GM12874 (cell line): ENCODE data around the gene HOXB6.

ENCODE experiments used
- TF ChIP-seq, protein P1 (sequence below): IDR thresholded peaks from 2 replicates; pipeline ENCODE4 v1.5.1; 2011; ENCODE audit warnings: low read depth, mild to moderate bottlenecking, control low read depth, low read length, moderate library complexity; ENCODE audit not compliant: insufficient read depth

Gene HOXB6

DNA sequence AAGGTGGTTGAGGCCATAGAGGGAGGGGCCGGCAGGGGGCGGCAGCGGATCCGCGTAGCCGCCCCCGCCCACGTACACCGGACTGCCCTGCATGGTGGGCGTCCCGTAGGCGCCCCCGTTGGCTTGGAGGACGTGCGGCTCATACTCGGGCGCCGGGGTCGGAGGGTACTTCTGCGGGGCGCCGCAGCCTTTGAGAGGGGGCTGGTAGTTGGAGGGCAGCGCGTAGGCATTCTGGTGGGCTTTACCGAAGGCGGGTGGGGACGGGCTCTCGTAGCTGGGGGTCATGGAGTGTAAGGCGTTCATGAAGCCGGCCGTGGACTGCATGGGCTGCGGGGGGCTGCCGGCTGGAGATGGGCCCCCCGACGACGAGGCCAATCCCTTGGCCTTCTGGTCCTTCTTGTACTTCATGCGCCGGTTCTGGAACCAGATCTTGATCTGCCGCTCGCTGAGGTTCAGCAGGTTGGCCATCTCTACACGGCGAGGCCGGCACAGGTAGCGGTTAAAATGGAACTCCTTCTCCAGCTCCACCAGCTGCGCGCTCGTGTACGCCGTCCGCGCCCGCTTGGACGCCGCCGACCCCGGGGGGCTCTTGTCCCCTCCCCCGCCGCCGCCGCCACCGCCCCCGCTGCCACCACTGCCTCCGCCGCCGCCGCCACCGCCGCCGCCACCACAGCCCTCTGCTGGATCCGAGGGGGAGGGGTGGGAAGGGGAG, 54.1 kb downstream of the HOXB6 start:
- TF ChIP-seq, protein P1, sequence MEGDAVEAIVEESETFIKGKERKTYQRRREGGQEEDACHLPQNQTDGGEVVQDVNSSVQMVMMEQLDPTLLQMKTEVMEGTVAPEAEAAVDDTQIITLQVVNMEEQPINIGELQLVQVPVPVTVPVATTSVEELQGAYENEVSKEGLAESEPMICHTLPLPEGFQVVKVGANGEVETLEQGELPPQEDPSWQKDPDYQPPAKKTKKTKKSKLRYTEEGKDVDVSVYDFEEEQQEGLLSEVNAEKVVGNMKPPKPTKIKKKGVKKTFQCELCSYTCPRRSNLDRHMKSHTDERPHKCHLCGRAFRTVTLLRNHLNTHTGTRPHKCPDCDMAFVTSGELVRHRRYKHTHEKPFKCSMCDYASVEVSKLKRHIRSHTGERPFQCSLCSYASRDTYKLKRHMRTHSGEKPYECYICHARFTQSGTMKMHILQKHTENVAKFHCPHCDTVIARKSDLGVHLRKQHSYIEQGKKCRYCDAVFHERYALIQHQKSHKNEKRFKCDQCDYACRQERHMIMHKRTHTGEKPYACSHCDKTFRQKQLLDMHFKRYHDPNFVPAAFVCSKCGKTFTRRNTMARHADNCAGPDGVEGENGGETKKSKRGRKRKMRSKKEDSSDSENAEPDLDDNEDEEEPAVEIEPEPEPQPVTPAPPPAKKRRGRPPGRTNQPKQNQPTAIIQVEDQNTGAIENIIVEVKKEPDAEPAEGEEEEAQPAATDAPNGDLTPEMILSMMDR: no peak

DNA sequence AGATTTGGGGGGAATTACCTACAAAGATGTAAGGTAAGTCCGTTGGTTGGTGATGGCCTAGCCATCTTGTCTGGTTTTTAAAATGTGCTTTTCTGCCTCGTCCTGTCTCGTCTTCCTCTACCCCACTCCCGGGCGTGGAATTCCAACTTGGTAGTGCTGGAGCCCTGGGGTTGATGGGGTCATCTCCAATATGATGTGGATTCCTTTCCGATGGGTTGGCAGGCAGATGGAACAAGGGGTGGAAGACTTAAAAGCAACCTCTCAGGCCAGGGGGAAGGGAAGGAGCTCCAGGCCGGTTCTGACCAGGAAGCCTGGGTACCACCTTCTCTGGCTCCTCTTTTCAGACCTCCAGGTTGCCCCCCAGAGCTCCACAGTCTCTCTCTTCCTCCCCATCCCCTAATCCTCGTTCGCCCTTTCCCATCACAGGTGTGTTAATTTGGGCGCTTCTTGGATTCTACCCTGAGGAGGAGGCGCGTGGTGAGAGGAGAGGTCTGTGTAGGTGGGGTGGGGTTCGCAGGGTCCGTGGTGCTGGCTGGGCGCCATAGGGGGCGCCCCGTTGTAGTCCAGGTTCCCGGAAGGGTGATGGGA, 54.8 kb downstream of the HOXB6 start:
- TF ChIP-seq, protein P1: no peak

DNA sequence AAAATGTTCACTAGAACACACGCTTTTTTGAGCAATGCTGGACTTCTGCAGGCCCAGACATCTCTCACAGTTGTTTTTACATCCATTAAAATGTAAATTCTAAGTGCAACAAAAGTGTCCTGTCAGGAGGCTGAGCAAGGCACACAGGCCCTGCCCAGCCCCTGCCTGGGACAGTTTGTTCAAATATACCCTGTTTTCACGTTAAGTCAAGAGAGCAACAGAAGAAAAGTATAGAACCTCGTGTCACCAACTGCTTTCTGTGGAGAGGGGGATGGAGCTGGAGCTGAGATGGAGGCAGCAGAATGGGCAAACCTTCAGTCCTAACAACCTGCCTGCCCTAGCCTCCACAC, 55.5 kb downstream of the HOXB6 start:
- TF ChIP-seq, protein P1: no peak

DNA sequence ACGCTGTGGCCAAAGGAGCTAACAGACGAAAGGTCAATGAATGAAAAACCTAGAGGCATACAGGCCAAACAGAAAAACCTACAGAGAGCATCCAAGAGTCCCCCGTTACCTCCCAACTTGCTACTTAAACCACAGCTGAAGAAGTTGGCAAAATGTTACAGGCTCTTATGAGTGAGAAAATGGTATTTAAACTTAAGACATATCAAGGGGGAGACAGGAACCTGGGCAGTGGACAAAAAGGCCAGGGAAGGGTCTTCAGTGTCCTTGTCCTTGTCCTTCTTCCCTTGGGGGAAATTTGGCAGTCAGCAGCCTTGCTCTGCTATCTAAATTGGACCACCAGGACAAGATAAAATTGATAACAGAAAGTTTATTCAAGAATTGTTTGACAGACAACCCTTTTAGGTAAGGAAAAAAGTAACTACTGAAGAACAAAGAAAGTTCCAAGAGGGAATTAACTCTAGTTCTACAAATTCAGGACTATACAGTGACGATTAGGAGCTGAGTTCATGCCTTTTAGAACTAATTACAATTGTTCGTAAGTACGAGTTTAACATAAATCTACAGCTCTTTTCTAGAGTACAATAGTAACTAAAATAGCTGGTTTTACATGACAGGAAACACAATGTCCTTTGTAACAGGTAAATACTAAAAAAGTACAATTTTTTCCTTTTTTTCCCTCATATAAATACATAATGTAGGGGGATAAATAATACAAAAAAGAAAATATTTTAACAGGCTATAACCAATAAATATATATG, 56.1 kb downstream of the HOXB6 start:
- TF ChIP-seq, protein P1: no peak

DNA sequence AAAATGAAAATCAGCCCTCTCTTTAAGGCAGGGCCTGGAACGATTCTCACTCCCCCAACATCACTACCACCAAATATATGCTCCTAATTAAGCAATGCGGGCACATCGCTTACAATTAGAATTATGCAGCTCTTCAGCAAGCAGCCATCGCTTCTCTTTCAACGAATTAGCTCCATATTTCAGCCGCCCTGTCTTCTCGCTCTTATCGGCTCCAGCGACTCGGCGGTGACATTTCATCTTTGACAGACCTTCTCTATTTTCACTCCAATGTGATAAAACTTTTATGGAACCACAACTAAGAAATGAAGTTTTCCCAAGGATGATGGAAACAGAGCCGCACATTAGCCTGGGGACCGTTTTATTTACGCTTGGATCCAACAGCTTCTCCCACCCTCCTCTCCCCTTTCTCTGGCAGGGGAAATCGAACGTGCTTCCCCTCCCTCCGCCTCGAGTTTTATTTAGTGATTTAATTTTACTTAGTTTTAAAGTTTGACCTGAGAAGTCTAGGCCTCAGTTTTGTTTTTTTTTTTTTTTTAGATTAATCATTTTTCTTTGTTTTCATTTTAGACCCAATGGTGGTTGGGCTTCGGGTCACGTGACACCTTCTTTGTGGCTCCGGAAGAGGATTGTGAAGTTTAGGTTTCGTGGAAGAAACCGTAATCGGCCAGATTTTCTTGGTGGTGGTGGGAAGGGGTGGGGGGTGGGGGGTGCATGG, 56.8 kb downstream of the HOXB6 start:
- TF ChIP-seq, protein P1: no peak

DNA sequence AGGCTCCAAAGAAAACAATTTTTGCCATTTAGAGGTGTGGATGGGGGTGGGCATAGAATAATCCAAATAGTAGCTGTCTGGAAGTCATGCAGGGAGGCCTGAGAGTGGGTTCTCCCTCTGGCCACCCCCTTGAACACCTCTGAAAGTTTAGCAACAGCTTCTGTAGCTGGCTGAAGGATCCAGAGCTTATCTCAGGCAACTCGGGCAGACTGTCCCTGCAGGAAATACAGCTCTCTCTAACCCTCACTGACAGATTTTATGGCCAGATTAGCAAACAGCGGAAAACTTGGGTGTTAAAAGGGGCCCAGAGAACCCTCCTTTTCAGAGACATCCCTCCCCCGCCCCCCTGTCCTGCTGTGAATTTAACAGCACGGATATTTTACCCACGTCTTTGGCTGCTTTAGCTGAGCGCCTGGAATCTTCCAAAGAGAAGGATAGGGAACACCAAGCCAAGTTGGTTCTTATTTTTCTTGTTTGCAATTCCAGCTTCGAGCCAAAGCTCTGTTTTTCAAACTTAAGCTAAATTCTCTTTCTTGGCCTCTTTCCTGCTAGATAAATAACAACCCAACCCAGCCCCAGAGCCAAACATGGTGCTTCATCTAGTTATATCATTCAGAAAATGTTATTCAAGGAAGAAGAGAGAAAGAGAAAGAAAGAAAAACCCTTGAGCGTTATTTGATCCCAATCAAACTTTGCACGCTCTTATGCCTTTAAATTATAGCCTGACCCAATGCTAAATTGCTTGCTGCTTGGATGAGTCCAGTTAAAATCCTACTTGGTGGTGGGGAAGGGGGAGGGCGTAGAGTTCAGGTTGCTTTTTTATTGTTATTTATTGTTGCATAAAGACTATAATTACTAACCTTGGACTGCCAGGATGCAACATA, 57.6 kb downstream of the HOXB6 start:
- TF ChIP-seq, protein P1: no peak
